ENCODE measurements around the gene ZNF804A. TPM values are rescaled to one million over a fixed set of nuclear protein-coding genes. Genes with fewer than 3 reads are reported as not detected.

Gene ZNF804A
- total and polyA plus RNA-seq, 2 donors: 0.35 to 4.3 TPM

GRCh38 chr2:184637781-184638180 lies 39.5 kb downstream of the ZNF804A start:
- H3K4me1 ChIP-seq (ENCODE audit: insufficient read depth): no peaks in the 10 kb centered on the region
- no peak for DNase-seq (ENCODE audit: extremely low spot score)
- H3K27ac ChIP-seq (ENCODE audit: low read depth): no peak overlapping the region
- H3K4me3 ChIP-seq (ENCODE audit: low read depth, low read length): no peak overlapping the region
- WGBS: 36% methylated on average over 1 of the region's 1 CpG
- H3K36me3 ChIP-seq (ENCODE audit: insufficient read depth): no peaks in the 10 kb centered on the region

GRCh38 chr2:184644685-184645084 lies 46.4 kb downstream of the ZNF804A start:
- no peak for DNase-seq (ENCODE audit: extremely low spot score)
- H3K4me1 ChIP-seq (ENCODE audit: insufficient read depth): no peaks in the 10 kb centered on the region
- no peaks in the 10 kb centered on the region for H3K36me3 ChIP-seq (ENCODE audit: insufficient read depth)
- H3K27ac ChIP-seq (ENCODE audit: low read depth): no peak overlapping the region
- no peak overlapping the region for H3K4me3 ChIP-seq (ENCODE audit: low read depth, low read length)

GRCh38 chr2:184646177-184646576 lies 47.8 kb downstream of the ZNF804A start:
- Histone ChIP-seq H3K4me3 (ENCODE audit: low read depth, low read length) (no peak overlapping the region), H3K27ac (ENCODE audit: low read depth) (no peak overlapping the region), H3K36me3 (ENCODE audit: insufficient read depth) (no peaks in the 10 kb centered on the region), H3K4me1 (ENCODE audit: insufficient read depth) (no peaks in the 10 kb centered on the region)
- WGBS: 85% methylated on average over 2 of the region's 2 CpGs
- no peak for DNase-seq (ENCODE audit: extremely low spot score)

- H3K4me1 ChIP-seq (ENCODE audit: insufficient read depth): no peaks in the 10 kb centered on the region
- no peak for DNase-seq (ENCODE audit: extremely low spot score)
- no peak overlapping the region for H3K27ac ChIP-seq (ENCODE audit: low read depth)
- no peaks in the 10 kb centered on the region for H3K36me3 ChIP-seq (ENCODE audit: insufficient read depth)
- no peak overlapping the region for H3K4me3 ChIP-seq (ENCODE audit: low read depth, low read length)
- 94% methylated on average over 4 of the region's 4 CpGs for WGBS
Measured at GRCh38 chr2:184646593-184646992, 48.3 kb downstream of the ZNF804A start.

- Histone ChIP-seq H3K36me3 (ENCODE audit: insufficient read depth) (no peaks in the 10 kb centered on the region), H3K4me3 (ENCODE audit: low read depth, low read length) (no peak overlapping the region), H3K27ac (ENCODE audit: low read depth) (no peak overlapping the region), H3K4me1 (ENCODE audit: insufficient read depth) (no peaks in the 10 kb centered on the region)
- 45% methylated on average over 2 of the region's 2 CpGs for WGBS
- no peak for DNase-seq (ENCODE audit: extremely low spot score)
Measured at GRCh38 chr2:184654945-184655344, 56.6 kb downstream of the ZNF804A start.

GRCh38 chr2:184677171-184677570 lies 78.8 kb downstream of the ZNF804A start:
- DNase-seq (ENCODE audit: extremely low spot score): no peak
- 86% methylated on average over 2 of the region's 2 CpGs for whole genome bisulfite sequencing

GRCh38 chr2:184679219-184680018 lies 81.1 kb downstream of the ZNF804A start:
- 96% methylated on average over 7 of the region's 7 CpGs for WGBS
- DNase-seq (ENCODE audit: extremely low spot score): no peak

More at GRCh38 chr2:184677171-184677570, 78.8 kb downstream of the ZNF804A start:
- Histone ChIP-seq H3K4me3 (ENCODE audit: low read depth, low read length) (no peak overlapping the region), H3K36me3 (ENCODE audit: insufficient read depth) (no peaks in the 10 kb centered on the region), H3K27ac (ENCODE audit: low read depth) (no peak overlapping the region), H3K4me1 (ENCODE audit: insufficient read depth) (no peaks in the 10 kb centered on the region)

GRCh38 chr2:184680825-184681224 lies 82.5 kb downstream of the ZNF804A start:
- 99% methylated on average over 2 of the region's 2 CpGs for WGBS
- Histone ChIP-seq H3K36me3 (ENCODE audit: insufficient read depth) (no peaks in the 10 kb centered on the region), H3K27ac (ENCODE audit: low read depth) (no peak overlapping the region), H3K4me1 (ENCODE audit: insufficient read depth) (no peaks in the 10 kb centered on the region), H3K4me3 (ENCODE audit: low read depth, low read length) (no peak overlapping the region)
- DNase-seq (ENCODE audit: extremely low spot score): no peak

More at GRCh38 chr2:184679219-184680018, 81.1 kb downstream of the ZNF804A start:
- no peaks in the 10 kb centered on the region for H3K4me1 ChIP-seq (ENCODE audit: insufficient read depth)
- no peaks in the 10 kb centered on the region for H3K36me3 ChIP-seq (ENCODE audit: insufficient read depth)
- no peak overlapping the region for H3K27ac ChIP-seq (ENCODE audit: low read depth)
- H3K4me3 ChIP-seq (ENCODE audit: low read depth, low read length): no peak overlapping the region

GRCh38 chr2:184681642-184682321 lies 83.5 kb downstream of the ZNF804A start:
- WGBS: 90% methylated on average over 10 of the region's 10 CpGs
- H3K36me3 ChIP-seq (ENCODE audit: insufficient read depth): no peaks in the 10 kb centered on the region
- no peak overlapping the region for H3K4me3 ChIP-seq (ENCODE audit: low read depth, low read length)
- DNase-seq (ENCODE audit: extremely low spot score): no peak
- H3K4me1 ChIP-seq (ENCODE audit: insufficient read depth): no peaks in the 10 kb centered on the region
- H3K27ac ChIP-seq (ENCODE audit: low read depth): no peak overlapping the region

GRCh38 chr2:184683911-184684310 lies 85.6 kb downstream of the ZNF804A start:
- Histone ChIP-seq H3K27ac (ENCODE audit: low read depth) (no peak overlapping the region), H3K36me3 (ENCODE audit: insufficient read depth) (no peaks in the 10 kb centered on the region), H3K4me1 (ENCODE audit: insufficient read depth) (no peaks in the 10 kb centered on the region), H3K4me3 (ENCODE audit: low read depth, low read length) (no peak overlapping the region)
- DNase-seq (ENCODE audit: extremely low spot score): no peak
- 61% methylated on average over 3 of the region's 3 CpGs for WGBS

- H3K27ac ChIP-seq (ENCODE audit: low read depth): no peak overlapping the region
- no peak for DNase-seq (ENCODE audit: extremely low spot score)
- no peaks in the 10 kb centered on the region for H3K36me3 ChIP-seq (ENCODE audit: insufficient read depth)
- WGBS: 88% methylated on average over 6 of the region's 6 CpGs
- no peak overlapping the region for H3K4me3 ChIP-seq (ENCODE audit: low read depth, low read length)
- no peaks in the 10 kb centered on the region for H3K4me1 ChIP-seq (ENCODE audit: insufficient read depth)
Measured at GRCh38 chr2:184685999-184686841, 87.9 kb downstream of the ZNF804A start.

GRCh38 chr2:184689638-184690037 lies 91.3 kb downstream of the ZNF804A start:
- no peak for DNase-seq (ENCODE audit: extremely low spot score)
- H3K36me3 ChIP-seq (ENCODE audit: insufficient read depth): no peaks in the 10 kb centered on the region
- no peak overlapping the region for H3K27ac ChIP-seq (ENCODE audit: low read depth)
- no peaks in the 10 kb centered on the region for H3K4me1 ChIP-seq (ENCODE audit: insufficient read depth)
- no peak overlapping the region for H3K4me3 ChIP-seq (ENCODE audit: low read depth, low read length)
- 60% methylated on average over 1 of the region's 1 CpG for WGBS

- peak; percentile 13 for DNase-seq (ENCODE audit: extremely low spot score)
- WGBS: 28% methylated on average over 3 of the region's 3 CpGs
- Histone ChIP-seq H3K27ac (ENCODE audit: low read depth) (no peak overlapping the region), H3K36me3 (ENCODE audit: insufficient read depth) (no peaks in the 10 kb centered on the region), H3K4me3 (ENCODE audit: low read depth, low read length) (no peak overlapping the region), H3K4me1 (ENCODE audit: insufficient read depth) (no peaks in the 10 kb centered on the region)
Measured at GRCh38 chr2:184692141-184692734, 93.9 kb downstream of the ZNF804A start.

Data from urinary bladder (tissue), 4 donors.